H1 (cell line): ENCODE data around the gene COL11A2. TPM values are rescaled to one million over a fixed set of nuclear protein-coding genes. Genes with fewer than 3 reads are reported as not detected.

Experiments used
- polyA plus RNA-seq, 7 experiments: library from polyadenylated mRNA; depleted of rRNA in 3 of 7; stranded (reverse) in 5 of 7; unstranded in 2 of 7; fragments of >200 nt in 5 of 7; fragments of 200-250 nt in 2 of 7; gene quantifications; 1 replicate in 5 of 7; 2 replicates in 1 of 7; 4 replicates in 1 of 7; pipeline versions ENCODE4 v1.2.1 to v1.2.3, GENCODE V29; 2011 to 2013; ENCODE audit warnings: missing spikeins in 2 of 7, mixed read lengths in 2 of 7
- total RNA-seq: library from RNA; stranded (reverse); fragmentation: NEBNext Ultra II Directional; extraction: Animal tissue kit (Norgen Biotek cat#: 25700); gene quantifications from 2 replicates; pipeline ENCODE4 v1.2.1, GENCODE V29; 2021
- TF ChIP-seq, protein P1 (sequence below): IDR thresholded peaks from 2 replicates; pipeline ENCODE4 v1.6.1; 2012; ENCODE audit warnings: inconsistent platforms

Gene COL11A2
- total and polyA plus RNA-seq, 2 of the 8 experiments (the other 6 are each of a cell fraction or from before 2014, with no cell fraction given) = 2.8 to 3.8 TPM

- TF ChIP-seq, protein P1, sequence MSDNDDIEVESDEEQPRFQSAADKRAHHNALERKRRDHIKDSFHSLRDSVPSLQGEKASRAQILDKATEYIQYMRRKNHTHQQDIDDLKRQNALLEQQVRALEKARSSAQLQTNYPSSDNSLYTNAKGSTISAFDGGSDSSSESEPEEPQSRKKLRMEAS = no peak
Observed at GRCh38 chr6:33209856-33210255, 17.6 kb upstream of the COL11A2 start (continued).
